Activated CD8-positive, alpha-beta T cell treated with anti-CD3 and anti-CD28 coated beads for 36 hours (primary cell): ENCODE results near the gene GPR34. TPM values are rescaled to one million over a fixed set of nuclear protein-coding genes. Genes with fewer than 3 reads are reported as not detected.
A peak's percentile ranks its signal among the peaks of the same experiment; 100 is the strongest.
"Not testable (repeated sequence)": the region's sequence is repeated elsewhere in the genome, so short reads cannot be mapped to it uniquely, and the experiment has no call there.

Experiments used
- ATAC-seq: fragments of 200-7000 bp; cut with Tn5 transposase; one replicate; pipeline ENCODE4 v1.10.0; 2021; ENCODE audit warnings: mild to moderate bottlenecking, moderate library complexity
- CTCF ChIA-PET: fragments of 350-600 bp; sonication (Branson Sonifier 250); formaldehyde crosslinking; loops from one replicate; lab custom pipeline; 2021; ENCODE audit warnings: antibody characterized with exemption; lab: Charles Lee
- POLR2A ChIA-PET: fragments of 350-600 bp; sonication (Branson Sonifier 250); formaldehyde crosslinking; loops from one replicate; lab custom pipeline; 2021; ENCODE audit warnings: antibody characterized with exemption; lab: Charles Lee
- DNase-seq: peaks from one replicate; pipeline ENCODE4 v3.0.0-alpha.2; 2020
- H3K27ac Mint-ChIP-seq: one replicate; pipeline ENCODE4 v1.8.0; 2021; ENCODE audit warnings: mild to moderate bottlenecking, mixed read lengths
- H3K27me3 Mint-ChIP-seq: one replicate; pipeline ENCODE4 v1.8.0; 2021; ENCODE audit warnings: mixed read lengths
- H3K36me3 Mint-ChIP-seq: one replicate; pipeline ENCODE4 v1.8.0; 2021; ENCODE audit warnings: low read depth, mixed read lengths
- H3K4me1 Mint-ChIP-seq: one replicate; pipeline ENCODE4 v1.8.0; 2021; ENCODE audit warnings: low read depth, mixed read lengths
- H3K4me3 Mint-ChIP-seq: one replicate; pipeline ENCODE4 v1.8.0; 2021; ENCODE audit warnings: mild to moderate bottlenecking, moderate library complexity, mixed read lengths
- H3K9me3 Mint-ChIP-seq: one replicate; pipeline ENCODE4 v1.8.0; 2021; ENCODE audit warnings: mixed read lengths
- intact Hi-C: fragments of 100-400 bp; cut with micrococcal nuclease; formaldehyde crosslinking; loops from one replicate; pipeline ENCODE4 v1.10.0; 2022
- total RNA-seq, 2 experiments: library from RNA; stranded (reverse); gene quantifications; one replicate each; pipeline ENCODE4 v1.2.3, GENCODE V29; 2021
- TF ChIP-seq, protein P1 (sequence below): fragments of 200-600 bp; IDR thresholded peaks from one replicate; pipeline ENCODE4 v1.8.0; 2022; ENCODE audit warnings: antibody characterized with exemption, mild to moderate bottlenecking

GPR34 gene
- total RNA-seq, 2 experiments from 2014 or later: 0.52 to 0.65 TPM

DNA sequence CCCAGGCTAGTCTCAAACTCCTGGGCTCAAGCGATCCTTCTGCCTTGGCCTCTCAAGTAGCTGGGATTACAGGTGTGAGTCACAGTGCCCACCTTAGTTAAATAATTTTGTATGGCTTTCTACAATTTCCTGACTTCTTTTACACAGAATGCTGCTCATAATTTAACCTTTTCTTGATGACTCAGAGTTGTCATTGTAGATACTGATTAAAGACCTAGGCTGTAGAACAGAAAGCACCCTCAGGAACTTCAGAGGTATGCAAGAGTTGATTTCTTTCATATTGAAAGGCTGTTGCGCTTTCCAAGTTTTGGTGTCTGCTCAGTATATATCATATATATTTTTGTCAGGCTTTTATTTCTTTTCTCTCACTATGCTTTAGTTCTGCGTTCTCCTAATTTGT, 21.1 kb upstream of the GPR34 start:
- POLR2A ChIA-PET: no interaction called here
- H3K4me1 Mint-ChIP-seq: peaks cover 70% of the 10 kb centered on the region
- DNase-seq (no peak), ATAC-seq (peak; percentile 66)
- CTCF ChIA-PET: interaction anchor here (2.6 kb wide), 1 partner anchor 92 kb away, joined by 9 read pairs; no protein-coding TSS in a partner anchor
- intact Hi-C loops: loop anchor here (5.0 kb wide), 1 partner anchor 55 kb away; the partner anchor contains the start of gene GPR82
- H3K9me3 Mint-ChIP-seq: no peaks in the 10 kb centered on the region
- no peak overlapping the region for H3K4me3 Mint-ChIP-seq
- TF ChIP-seq, protein P1, sequence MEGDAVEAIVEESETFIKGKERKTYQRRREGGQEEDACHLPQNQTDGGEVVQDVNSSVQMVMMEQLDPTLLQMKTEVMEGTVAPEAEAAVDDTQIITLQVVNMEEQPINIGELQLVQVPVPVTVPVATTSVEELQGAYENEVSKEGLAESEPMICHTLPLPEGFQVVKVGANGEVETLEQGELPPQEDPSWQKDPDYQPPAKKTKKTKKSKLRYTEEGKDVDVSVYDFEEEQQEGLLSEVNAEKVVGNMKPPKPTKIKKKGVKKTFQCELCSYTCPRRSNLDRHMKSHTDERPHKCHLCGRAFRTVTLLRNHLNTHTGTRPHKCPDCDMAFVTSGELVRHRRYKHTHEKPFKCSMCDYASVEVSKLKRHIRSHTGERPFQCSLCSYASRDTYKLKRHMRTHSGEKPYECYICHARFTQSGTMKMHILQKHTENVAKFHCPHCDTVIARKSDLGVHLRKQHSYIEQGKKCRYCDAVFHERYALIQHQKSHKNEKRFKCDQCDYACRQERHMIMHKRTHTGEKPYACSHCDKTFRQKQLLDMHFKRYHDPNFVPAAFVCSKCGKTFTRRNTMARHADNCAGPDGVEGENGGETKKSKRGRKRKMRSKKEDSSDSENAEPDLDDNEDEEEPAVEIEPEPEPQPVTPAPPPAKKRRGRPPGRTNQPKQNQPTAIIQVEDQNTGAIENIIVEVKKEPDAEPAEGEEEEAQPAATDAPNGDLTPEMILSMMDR: no peak
- no peaks in the 10 kb centered on the region for H3K27me3 Mint-ChIP-seq
- peak overlapping the region; percentile 66 for H3K27ac Mint-ChIP-seq
- H3K36me3 Mint-ChIP-seq: peaks cover 13% of the 10 kb centered on the region

DNA sequence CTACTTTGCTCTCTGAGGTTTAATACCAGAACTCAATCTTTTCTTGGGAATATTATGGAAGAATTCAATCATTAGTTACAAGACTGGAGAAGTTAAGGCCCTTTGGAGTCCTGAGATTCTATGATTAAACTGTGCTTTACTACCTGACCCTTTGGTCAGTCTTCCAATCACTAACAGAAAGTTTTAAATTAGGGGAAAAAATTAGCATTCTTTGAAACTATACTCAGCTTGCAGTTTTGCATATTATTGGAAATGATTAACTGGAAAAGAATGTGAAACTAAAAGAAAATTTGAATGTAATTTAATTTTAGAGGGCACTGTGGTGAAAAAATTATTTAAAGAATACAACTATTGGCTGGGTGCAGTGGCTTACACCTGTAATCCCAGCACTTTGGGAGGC, 18.7 kb upstream of the GPR34 start:
- H3K36me3 Mint-ChIP-seq: peaks cover 16% of the 10 kb centered on the region
- POLR2A ChIA-PET: interaction anchor here (0.6 kb wide), 1 partner anchor 1398 kb away, joined by 3 read pairs; no protein-coding TSS in a partner anchor
- TF ChIP-seq, protein P1: no peak
- intact Hi-C loops: no loop called here
- no peak overlapping the region for H3K4me3 Mint-ChIP-seq
- peak overlapping the region; percentile 34 for H3K27ac Mint-ChIP-seq
- DNase-seq: no peak
- peaks cover 61% of the 10 kb centered on the region for H3K4me1 Mint-ChIP-seq
- H3K9me3 Mint-ChIP-seq: no peaks in the 10 kb centered on the region
- H3K27me3 Mint-ChIP-seq: no peaks in the 10 kb centered on the region
- ATAC-seq: no peak
- CTCF ChIA-PET: no interaction called here

DNA sequence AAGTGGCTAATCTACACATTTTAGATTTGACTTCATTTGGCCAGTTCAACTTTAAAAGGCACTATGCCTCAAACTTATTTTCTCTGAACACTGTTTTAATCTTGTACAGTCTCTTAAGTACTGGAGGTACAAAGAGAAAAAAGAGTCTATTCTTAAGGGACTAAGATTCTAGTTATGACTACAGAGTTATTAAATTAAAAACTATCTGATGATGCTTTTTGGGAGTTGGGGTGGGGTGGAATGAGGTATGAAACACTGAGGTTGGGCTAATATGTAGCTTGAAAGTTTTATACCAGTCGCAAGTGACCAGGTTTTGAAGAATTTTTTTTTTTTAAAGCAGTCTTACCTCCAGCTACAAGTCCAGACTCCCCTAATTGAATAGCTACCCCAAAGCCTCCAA, 17.7 kb upstream of the GPR34 start:
- H3K27ac Mint-ChIP-seq: no peak overlapping the region
- POLR2A ChIA-PET: no interaction called here

GRCh38 chrX:41672643-41673042, 16.1 kb upstream of the GPR34 start:
- Mint-ChIP-seq H3K27ac (no peak overlapping the region), H3K36me3 (peaks cover 14% of the 10 kb centered on the region), H3K4me1 (peaks cover 44% of the 10 kb centered on the region), H3K9me3 (no peaks in the 10 kb centered on the region), H3K27me3 (no peaks in the 10 kb centered on the region), H3K4me3 (no peak overlapping the region)
- ATAC-seq: peak; percentile 37
- intact Hi-C loops: no loop called here
- DNase-seq: no peak
- CTCF ChIA-PET: no interaction called here
- TF ChIP-seq, protein P1: no peak
- POLR2A ChIA-PET: no interaction called here

More for the DNA sequence above, 17.7 kb upstream of the GPR34 start:
- DNase-seq: no peak
- Mint-ChIP-seq H3K27me3 (no peaks in the 10 kb centered on the region), H3K9me3 (no peaks in the 10 kb centered on the region), H3K4me1 (peaks cover 55% of the 10 kb centered on the region), H3K36me3 (peaks cover 14% of the 10 kb centered on the region), H3K4me3 (no peak overlapping the region)
- CTCF ChIA-PET: no interaction called here
- TF ChIP-seq, protein P1: no peak
- intact Hi-C loops: no loop called here
- no peak for ATAC-seq

DNA sequence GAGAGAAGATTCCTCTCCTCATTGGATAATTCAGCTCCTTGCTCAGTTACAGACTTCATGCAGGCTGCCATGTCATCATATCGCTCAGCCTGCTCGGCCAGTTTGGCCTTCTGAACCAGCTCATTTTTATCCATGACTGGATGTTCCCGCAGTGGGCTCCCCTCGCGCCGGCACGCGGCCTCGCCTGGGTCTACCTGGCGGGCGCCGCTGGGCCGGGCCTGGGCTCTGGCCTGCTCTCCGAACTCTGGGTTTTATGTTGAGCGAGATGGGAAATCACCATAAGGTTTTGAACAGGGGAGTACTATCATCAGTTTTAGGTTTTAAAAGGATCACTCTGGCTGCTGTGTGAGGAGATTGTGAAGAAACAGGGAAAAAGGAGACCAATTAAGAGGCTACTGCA, 12.4 kb upstream of the GPR34 start:
- intact Hi-C loops, ATAC-seq, CTCF ChIA-PET, H3K27me3 Mint-ChIP-seq, POLR2A ChIA-PET, H3K27ac Mint-ChIP-seq, H3K9me3 Mint-ChIP-seq, H3K4me3 Mint-ChIP-seq, DNase-seq: not testable (repeated sequence)
- Mint-ChIP-seq H3K36me3 (peaks cover 10% of the 10 kb centered on the region), H3K4me1 (peaks cover 20% of the 10 kb centered on the region)
